HG02970 (cell line): ENCODE measurements around the gene RBM28.

ENCODE experiments used
- ATAC-seq: cut with Tn5 transposase; IDR thresholded peaks from one replicate; pipeline ENCODE4 v1.9.1; 2021; ENCODE audit warnings: mild to moderate bottlenecking, moderate library complexity, moderate number of reproducible peaks; ENCODE audit not compliant: unreplicated experiment, low FRiP score

RBM28 gene

GRCh38 chr7:128351296-128352152 is 7.8 kb upstream of the RBM28 start:
- ATAC-seq: no peak

GRCh38 chr7:128350708-128351295 is 7.1 kb upstream of the RBM28 start:
- ATAC-seq: no peak

- no peak for ATAC-seq
Observed at GRCh38 chr7:128349466-128349825, 5.7 kb upstream of the RBM28 start.

- no peak for ATAC-seq
Observed at GRCh38 chr7:128347647-128348097, 4.0 kb upstream of the RBM28 start.

DNA sequence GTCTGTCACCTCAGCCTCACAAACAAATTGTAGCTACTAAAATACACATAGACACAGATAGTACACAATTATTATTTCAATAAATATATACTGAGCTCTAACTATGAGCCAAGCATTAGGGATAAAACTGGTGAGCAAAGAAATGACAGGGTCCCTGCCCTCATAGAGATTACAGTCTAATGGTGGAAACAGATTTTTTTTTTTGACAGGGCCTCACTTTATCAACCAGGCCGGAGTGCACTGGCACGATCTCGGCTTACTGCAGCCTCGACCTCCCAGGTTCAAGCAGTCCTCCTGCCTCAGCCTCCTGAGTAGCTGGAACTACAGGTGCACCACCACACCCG is 695 bp upstream of the RBM28 start:
- no peak for ATAC-seq

DNA sequence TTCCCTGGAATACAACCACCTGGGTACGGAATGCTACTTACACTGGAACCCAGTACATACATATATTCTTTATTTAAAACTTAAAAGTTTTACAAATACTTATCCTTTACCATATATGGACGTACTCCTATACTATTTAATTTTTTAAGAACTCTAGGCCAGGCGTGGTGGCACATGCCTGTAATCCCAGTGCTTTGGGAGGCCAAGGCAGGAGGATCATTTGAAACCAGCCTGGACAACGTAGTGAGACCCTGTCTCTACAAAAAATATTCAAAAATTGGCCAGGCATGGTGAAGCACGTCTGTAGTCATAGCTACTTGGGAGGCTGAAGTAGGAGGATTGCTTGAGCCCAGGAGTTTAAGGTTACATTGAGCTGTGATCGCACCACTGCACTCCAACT is 2.0 kb downstream of the RBM28 start:
- no peak for ATAC-seq

- ATAC-seq: no peak
Observed at GRCh38 chr7:128335730-128336129, 8.0 kb downstream of the RBM28 start.

- no peak for ATAC-seq
Observed at GRCh38 chr7:128324368-128324680, 19.4 kb downstream of the RBM28 start.

GRCh38 chr7:128323459-128324367 is 20.0 kb downstream of the RBM28 start:
- no peak for ATAC-seq

DNA sequence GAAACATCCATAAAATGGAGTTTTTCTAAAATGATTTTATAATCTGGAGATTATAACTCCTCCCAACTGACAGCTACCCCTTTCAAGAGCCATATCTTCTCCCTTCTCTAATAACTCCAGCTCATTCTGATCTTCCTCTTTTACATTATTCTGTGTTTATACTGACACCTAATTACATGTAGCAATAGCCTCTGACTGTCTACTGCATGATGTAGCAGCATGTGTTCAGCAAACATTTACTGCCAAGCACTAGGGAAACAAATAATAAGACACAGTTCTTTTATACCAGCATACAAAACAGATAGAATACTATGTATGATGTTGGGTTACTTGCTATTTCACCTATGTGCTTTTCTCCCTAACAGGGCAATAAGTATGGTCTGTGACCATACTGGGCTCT is 20.7 kb downstream of the RBM28 start:
- no peak for ATAC-seq

GRCh38 chr7:128322040-128322643 is 21.6 kb downstream of the RBM28 start:
- no peak for ATAC-seq

- no peak for ATAC-seq
Observed at GRCh38 chr7:128321044-128321422, 22.7 kb downstream of the RBM28 start.

GRCh38 chr7:128318691-128319090 is 25.0 kb downstream of the RBM28 start:
- ATAC-seq: no peak

- ATAC-seq: no peak
Observed at GRCh38 chr7:128311013-128311412, 32.7 kb downstream of the RBM28 start.

GRCh38 chr7:128310499-128310898 is 33.2 kb downstream of the RBM28 start:
- no peak for ATAC-seq

DNA sequence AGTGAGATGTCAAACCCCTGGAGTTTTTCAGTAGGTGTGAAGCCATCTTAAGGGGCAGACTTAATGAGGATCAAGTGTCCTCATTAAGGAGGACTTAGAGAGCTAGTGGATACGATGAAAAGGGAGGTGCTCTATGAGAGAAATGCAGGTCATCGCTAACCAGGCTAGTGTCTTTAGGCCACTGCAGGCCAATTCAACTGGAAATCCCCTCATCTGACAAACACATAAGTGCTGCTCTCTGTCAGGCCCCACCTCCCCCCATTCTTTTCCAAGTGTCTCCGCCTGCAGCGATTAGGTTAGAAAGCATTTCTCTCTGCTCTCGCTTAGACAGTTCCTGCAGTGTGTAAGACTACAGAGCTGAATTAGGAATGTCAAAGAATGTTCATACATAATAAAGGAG is 33.7 kb downstream of the RBM28 start:
- no peak for ATAC-seq

DNA sequence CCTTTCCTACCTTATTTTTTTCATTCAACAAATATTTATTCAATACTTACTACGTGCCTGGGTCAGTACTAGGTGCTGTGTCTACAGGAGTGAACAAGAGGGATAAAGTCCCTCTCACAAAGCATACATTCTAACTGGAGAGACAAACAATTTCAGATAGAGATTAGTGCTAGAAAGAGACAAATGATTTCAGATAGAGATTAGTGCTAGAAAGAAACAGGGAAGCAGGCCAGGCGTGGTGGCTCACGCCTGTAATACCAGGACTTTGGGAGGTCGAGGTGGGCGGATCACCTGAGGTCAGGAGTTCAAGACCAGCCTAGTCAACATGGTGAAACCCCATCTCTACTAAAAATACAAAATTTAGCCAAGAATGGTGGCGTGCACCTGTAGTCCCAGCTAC is 34.6 kb downstream of the RBM28 start:
- ATAC-seq: no peak

DNA sequence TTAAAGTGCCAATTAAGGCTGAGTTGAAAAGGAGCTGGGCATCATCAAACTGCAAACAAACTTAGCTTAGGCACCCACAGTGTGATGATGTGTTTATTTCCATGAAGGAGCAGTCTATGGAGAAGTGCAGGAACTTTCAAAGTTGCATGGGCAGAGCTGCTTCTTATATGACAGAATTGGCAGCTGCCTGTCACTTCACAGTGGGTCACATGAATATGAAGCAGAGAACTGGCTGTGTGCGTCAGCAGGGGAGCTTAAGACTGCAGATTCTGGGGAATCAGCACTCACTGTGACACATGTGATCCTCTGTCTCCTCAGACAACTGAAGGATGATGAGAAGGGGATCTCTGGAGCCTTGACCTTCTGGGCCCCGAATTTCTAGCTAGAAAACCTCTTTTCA is 36.6 kb downstream of the RBM28 start:
- no peak for ATAC-seq

- no peak for ATAC-seq
Observed at GRCh38 chr7:128304212-128304611, 39.5 kb downstream of the RBM28 start.

DNA sequence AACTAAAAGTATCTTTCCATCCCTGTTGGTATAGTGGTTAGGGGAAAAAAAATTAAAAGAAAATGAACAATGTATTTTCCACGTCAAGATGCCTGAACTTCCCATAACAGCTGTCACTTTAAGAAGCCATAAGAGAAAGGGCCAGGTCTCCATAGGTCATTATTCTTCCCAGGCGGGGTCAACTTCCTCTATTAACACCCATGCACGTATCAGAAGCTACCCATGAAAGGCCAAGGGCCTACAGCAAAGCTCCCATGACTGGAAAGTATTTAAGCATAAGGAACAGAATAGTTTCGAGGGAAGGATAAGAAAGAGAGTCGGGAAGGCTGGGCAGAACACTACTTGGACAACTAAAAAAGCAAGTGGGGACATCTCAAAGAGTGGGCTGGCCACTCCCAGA is 40.1 kb downstream of the RBM28 start:
- ATAC-seq: no peak

DNA sequence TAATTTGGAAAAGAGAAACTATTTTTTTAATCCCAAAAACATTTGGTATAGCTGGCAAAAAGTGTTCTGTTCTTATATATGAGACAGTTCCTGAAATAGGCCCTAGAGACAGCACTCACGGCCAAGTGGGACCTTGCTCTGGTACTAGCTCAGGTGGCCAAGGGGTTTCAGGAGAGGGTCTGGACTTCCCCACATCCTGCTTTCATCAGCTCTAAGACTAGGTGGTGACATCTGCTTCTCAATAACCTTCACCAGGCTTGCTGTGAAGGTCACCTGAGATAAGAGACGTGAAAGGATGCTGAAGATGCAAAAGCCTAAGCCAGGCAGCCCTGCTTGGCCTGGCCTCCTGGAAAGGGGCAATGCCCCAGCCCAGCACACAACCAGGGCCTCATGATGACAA is 40.6 kb downstream of the RBM28 start:
- no peak for ATAC-seq
